HL-60 (cell line): ENCODE measurements around the gene NPY4R2.
"Not testable (repeated sequence)": the region's sequence is repeated elsewhere in the genome, so short reads cannot be mapped to it uniquely, and the experiment has no call there.

Experiments
- GABPA ChIP-seq: IDR thresholded peaks from 2 replicates; pipeline ENCODE4 v1.6.1; 2012; ENCODE audit warnings: low read depth
- TF ChIP-seq, protein P1 (sequence below): IDR thresholded peaks from one replicate; pipeline ENCODE4 v1.5.1; 2011; ENCODE audit warnings: low read length, control low read depth, inconsistent platforms; ENCODE audit not compliant: insufficient read depth
- TF ChIP-seq, protein P2 (sequence below): IDR thresholded peaks from 2 replicates; pipeline ENCODE4 v1.6.1; 2012; ENCODE audit warnings: low read depth; ENCODE audit not compliant: insufficient replicate concordance

DNA sequence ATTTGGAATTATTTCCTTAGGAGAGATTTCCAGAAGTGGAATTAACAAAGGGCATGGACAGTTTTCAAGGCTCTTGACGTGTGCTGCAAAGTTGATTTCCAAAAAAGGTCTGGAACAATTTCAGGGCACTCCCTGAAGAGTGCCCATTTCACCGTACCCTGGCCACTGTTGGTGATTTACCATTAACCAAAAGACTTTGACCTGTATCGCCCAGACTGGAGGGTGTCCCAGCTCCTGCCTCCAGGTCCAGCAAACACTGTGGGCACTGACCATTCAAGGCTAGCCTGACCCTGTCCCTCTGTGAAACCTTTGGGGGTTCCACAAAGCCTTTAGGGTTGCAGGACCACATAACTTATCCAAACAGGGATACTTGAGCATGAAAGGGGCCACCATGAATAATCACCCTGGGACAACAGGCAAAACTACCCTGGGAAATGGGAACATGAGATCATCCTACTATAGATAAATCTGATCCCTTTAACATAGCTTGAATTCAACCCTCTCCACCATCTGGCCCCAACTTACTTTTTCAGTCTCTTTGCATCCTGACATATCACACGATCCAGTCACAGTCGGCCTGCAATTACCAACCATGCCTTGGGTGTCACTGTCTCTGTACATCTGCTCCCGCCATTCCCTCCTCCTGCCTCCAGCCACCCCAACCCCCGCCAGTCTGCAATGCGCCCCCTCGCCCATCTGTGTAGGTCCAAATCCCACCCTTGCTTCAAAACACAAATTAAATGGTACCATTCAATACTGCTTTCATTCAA, 8.9 kb downstream of the NPY4R2 start:
- TF ChIP-seq, protein P1, sequence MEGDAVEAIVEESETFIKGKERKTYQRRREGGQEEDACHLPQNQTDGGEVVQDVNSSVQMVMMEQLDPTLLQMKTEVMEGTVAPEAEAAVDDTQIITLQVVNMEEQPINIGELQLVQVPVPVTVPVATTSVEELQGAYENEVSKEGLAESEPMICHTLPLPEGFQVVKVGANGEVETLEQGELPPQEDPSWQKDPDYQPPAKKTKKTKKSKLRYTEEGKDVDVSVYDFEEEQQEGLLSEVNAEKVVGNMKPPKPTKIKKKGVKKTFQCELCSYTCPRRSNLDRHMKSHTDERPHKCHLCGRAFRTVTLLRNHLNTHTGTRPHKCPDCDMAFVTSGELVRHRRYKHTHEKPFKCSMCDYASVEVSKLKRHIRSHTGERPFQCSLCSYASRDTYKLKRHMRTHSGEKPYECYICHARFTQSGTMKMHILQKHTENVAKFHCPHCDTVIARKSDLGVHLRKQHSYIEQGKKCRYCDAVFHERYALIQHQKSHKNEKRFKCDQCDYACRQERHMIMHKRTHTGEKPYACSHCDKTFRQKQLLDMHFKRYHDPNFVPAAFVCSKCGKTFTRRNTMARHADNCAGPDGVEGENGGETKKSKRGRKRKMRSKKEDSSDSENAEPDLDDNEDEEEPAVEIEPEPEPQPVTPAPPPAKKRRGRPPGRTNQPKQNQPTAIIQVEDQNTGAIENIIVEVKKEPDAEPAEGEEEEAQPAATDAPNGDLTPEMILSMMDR = not testable (repeated sequence)
- TF ChIP-seq GABPA = not testable (repeated sequence)
- TF ChIP-seq, protein P2, sequence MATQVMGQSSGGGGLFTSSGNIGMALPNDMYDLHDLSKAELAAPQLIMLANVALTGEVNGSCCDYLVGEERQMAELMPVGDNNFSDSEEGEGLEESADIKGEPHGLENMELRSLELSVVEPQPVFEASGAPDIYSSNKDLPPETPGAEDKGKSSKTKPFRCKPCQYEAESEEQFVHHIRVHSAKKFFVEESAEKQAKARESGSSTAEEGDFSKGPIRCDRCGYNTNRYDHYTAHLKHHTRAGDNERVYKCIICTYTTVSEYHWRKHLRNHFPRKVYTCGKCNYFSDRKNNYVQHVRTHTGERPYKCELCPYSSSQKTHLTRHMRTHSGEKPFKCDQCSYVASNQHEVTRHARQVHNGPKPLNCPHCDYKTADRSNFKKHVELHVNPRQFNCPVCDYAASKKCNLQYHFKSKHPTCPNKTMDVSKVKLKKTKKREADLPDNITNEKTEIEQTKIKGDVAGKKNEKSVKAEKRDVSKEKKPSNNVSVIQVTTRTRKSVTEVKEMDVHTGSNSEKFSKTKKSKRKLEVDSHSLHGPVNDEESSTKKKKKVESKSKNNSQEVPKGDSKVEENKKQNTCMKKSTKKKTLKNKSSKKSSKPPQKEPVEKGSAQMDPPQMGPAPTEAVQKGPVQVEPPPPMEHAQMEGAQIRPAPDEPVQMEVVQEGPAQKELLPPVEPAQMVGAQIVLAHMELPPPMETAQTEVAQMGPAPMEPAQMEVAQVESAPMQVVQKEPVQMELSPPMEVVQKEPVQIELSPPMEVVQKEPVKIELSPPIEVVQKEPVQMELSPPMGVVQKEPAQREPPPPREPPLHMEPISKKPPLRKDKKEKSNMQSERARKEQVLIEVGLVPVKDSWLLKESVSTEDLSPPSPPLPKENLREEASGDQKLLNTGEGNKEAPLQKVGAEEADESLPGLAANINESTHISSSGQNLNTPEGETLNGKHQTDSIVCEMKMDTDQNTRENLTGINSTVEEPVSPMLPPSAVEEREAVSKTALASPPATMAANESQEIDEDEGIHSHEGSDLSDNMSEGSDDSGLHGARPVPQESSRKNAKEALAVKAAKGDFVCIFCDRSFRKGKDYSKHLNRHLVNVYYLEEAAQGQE = not testable (repeated sequence)
